H1 (cell line): ENCODE results near the gene VSIG10L2. TPM values are rescaled to one million over a fixed set of nuclear protein-coding genes. Genes with fewer than 3 reads are reported as not detected.

Source experiments
- CTCF ChIA-PET: fragments of 300-600 bp; sonication (Branson Sonifier 250); formaldehyde crosslinking; loops from one replicate; lab custom pipeline; 2021; ENCODE audit not compliant: partially characterized antibody; lab: Charles Lee
- POLR2A ChIA-PET: fragments of 300-600 bp; sonication (Branson Sonifier 250); formaldehyde crosslinking; loops from one replicate; lab custom pipeline; 2021; ENCODE audit warnings: inconsistent platforms; ENCODE audit not compliant: partially characterized antibody; lab: Charles Lee
- DNase-seq, 2 experiments: peaks; one replicate each; pipeline versions ENCODE4 v3.0.0 to v3.0.0-alpha.2; 2010 to 2022; ENCODE audit warnings: low spot score in 2 of 2, low read depth in 1 of 2, mixed read lengths in 1 of 2
- FAIRE-seq: peaks from 2 replicates; lab custom pipeline; 2011; peaks lifted over from hg19 to GRCh38; lab: Jason Lieb, UNC
- H2AFZ ChIP-seq: 2 replicates; pipeline ENCODE4 v1.8.1; 2012; ENCODE audit warnings: low read length, inconsistent platforms
- H2AK5ac ChIP-seq: 2 replicates; pipeline ENCODE4 v1.6.1; 2013; ENCODE audit warnings: low read depth, low read length
- H2BK120ac ChIP-seq: replicated peaks from 2 replicates; pipeline ENCODE3; 2013; ENCODE audit warnings: low read depth, low read length, inconsistent platforms
- H2BK12ac ChIP-seq: 2 replicates; pipeline ENCODE4 v1.6.1; 2013; ENCODE audit warnings: low read depth, low read length
- H2BK15ac ChIP-seq: 2 replicates; pipeline ENCODE4 v1.6.1; 2013; ENCODE audit warnings: low read length
- H2BK20ac ChIP-seq: 2 replicates; pipeline ENCODE4 v1.6.1; 2013; ENCODE audit warnings: low read length
- H2BK5ac ChIP-seq: 2 replicates; pipeline ENCODE4 v1.6.1; 2013; ENCODE audit warnings: low read depth, low read length
- H3K14ac ChIP-seq: 2 replicates; pipeline ENCODE4 v1.6.1; 2013; ENCODE audit warnings: inconsistent platforms; ENCODE audit not compliant: insufficient read length
- H3K18ac ChIP-seq: 2 replicates; pipeline ENCODE4 v1.6.1; 2013; ENCODE audit warnings: low read length; ENCODE audit errors: extremely low read depth
- H3K23ac ChIP-seq: 2 replicates; pipeline ENCODE4 v1.6.1; 2013; ENCODE audit warnings: inconsistent platforms; ENCODE audit not compliant: insufficient read length
- H3K23me2 ChIP-seq: 2 replicates; pipeline ENCODE4 v1.6.1; 2013; ENCODE audit warnings: low read depth, low read length
- H3K27ac ChIP-seq: 2 replicates; pipeline ENCODE4 v1.6.1; 2011; ENCODE audit warnings: low read depth, low read length, inconsistent platforms
- H3K27me3 ChIP-seq, 4 experiments: replicated peaks in 1 of 4; 1 replicate in 1 of 4; 2 replicates in 3 of 4; pipeline versions ENCODE4 v1.6.1 to v1.8.1; 2011 to 2013; ENCODE audit warnings: low read length in 3 of 4, mild to moderate bottlenecking in 3 of 4, inconsistent platforms in 2 of 4, mixed read lengths in 2 of 4, moderate library complexity in 1 of 4; ENCODE audit not compliant: control insufficient read depth in 3 of 4, insufficient read depth in 3 of 4; ENCODE audit errors: extremely low read depth in 1 of 4
- H3K36me3 ChIP-seq, 4 experiments: 2 replicates each; pipeline versions ENCODE4 v1.6.1 to v1.8.1; 2011 to 2013; ENCODE audit warnings: mild to moderate bottlenecking in 4 of 4, low read length in 3 of 4, moderate library complexity in 2 of 4, control low read depth in 1 of 4, inconsistent platforms in 1 of 4; ENCODE audit not compliant: insufficient read depth in 4 of 4, control insufficient read depth in 2 of 4
- H3K4ac ChIP-seq: replicated peaks from 2 replicates; pipeline ENCODE3; 2013; ENCODE audit warnings: low read length, low read depth, mixed read lengths, inconsistent platforms; ENCODE audit not compliant: insufficient read length
- H3K4me1 ChIP-seq, 4 experiments: replicated peaks in 1 of 4; 1 replicate in 1 of 4; 2 replicates in 3 of 4; pipeline versions ENCODE4 v1.6.1 to v1.8.1; 2011 to 2013; ENCODE audit warnings: low read length in 3 of 4, inconsistent platforms in 2 of 4, mixed read lengths in 1 of 4; ENCODE audit not compliant: insufficient read depth in 4 of 4, control insufficient read depth in 3 of 4
- H3K4me2 ChIP-seq, 2 experiments: 2 replicates each; pipeline versions ENCODE4 v1.6.1 to v1.8.1; 2011 to 2013; ENCODE audit warnings: low read depth in 2 of 2, low read length in 2 of 2, control low read depth in 1 of 2, inconsistent platforms in 1 of 2, mild to moderate bottlenecking in 1 of 2; ENCODE audit not compliant: insufficient read depth in 1 of 2
- H3K4me3 ChIP-seq, 4 experiments: fragments of 200-600, 300-600 bp in 1 of 4; sonication (generic), shearing (Covaris generic), sonication (Bioruptor Twin) in 1 of 4; 2 replicates each; pipeline versions ENCODE4 v1.5.1 to v1.8.1; 2011 to 2016; ENCODE audit warnings: low read length in 4 of 4, low read depth in 3 of 4, control low read depth in 2 of 4, inconsistent platforms in 2 of 4, mild to moderate bottlenecking in 2 of 4, mixed read lengths in 1 of 4, moderate library complexity in 1 of 4; ENCODE audit not compliant: insufficient read depth in 2 of 4; ENCODE audit errors: extremely low read depth in 1 of 4
- H3K56ac ChIP-seq: replicated peaks from 2 replicates; pipeline ENCODE3; 2013; ENCODE audit warnings: low read depth, mild to moderate bottlenecking, mixed read lengths, low read length, inconsistent platforms; ENCODE audit not compliant: insufficient read length
- H3K79me1 ChIP-seq: 2 replicates; pipeline ENCODE4 v1.6.1; 2013; ENCODE audit warnings: low read depth, low read length, control low read depth
- H3K79me2 ChIP-seq, 2 experiments: 2 replicates each; pipeline versions ENCODE4 v1.6.1 to v1.8.1; 2012 to 2013; ENCODE audit warnings: low read length in 2 of 2, mild to moderate bottlenecking in 2 of 2, inconsistent platforms in 1 of 2; ENCODE audit not compliant: insufficient read depth in 2 of 2, control insufficient read depth in 1 of 2
- H3K9ac ChIP-seq, 4 experiments: replicated peaks in 1 of 4; 1 replicate in 1 of 4; 2 replicates in 3 of 4; pipeline versions ENCODE4 v1.6.1 to v1.8.1; 2011 to 2013; ENCODE audit warnings: low read depth in 3 of 4, low read length in 3 of 4, control low read depth in 2 of 4, mild to moderate bottlenecking in 2 of 4, moderate library complexity in 2 of 4, inconsistent platforms in 1 of 4; ENCODE audit errors: extremely low read depth in 1 of 4
- H3K9me3 ChIP-seq, 2 experiments: 2 replicates each; pipeline versions ENCODE4 v1.6.1 to v1.8.1; 2012 to 2013; ENCODE audit warnings: mild to moderate bottlenecking in 2 of 2, moderate library complexity in 2 of 2, control low read depth in 1 of 2, inconsistent platforms in 1 of 2, low read depth in 1 of 2, low read length in 1 of 2, mixed read lengths in 1 of 2; ENCODE audit not compliant: insufficient read depth in 2 of 2
- H4K20me1 ChIP-seq, 2 experiments: replicated peaks in 1 of 2; 2 replicates each; pipeline versions ENCODE3 to v1.8.1; 2011 to 2013; ENCODE audit warnings: inconsistent platforms in 2 of 2, low read length in 2 of 2, mild to moderate bottlenecking in 1 of 2; ENCODE audit not compliant: insufficient read depth in 2 of 2, control insufficient read depth in 1 of 2
- H4K5ac ChIP-seq: 2 replicates; pipeline ENCODE4 v1.6.1; 2013; ENCODE audit warnings: low read length, low read depth, mixed read lengths, inconsistent platforms; ENCODE audit not compliant: insufficient read length
- H4K8ac ChIP-seq: 2 replicates; pipeline ENCODE4 v1.8.0; 2013; ENCODE audit warnings: mild to moderate bottlenecking, moderate library complexity, low read length, inconsistent platforms; ENCODE audit not compliant: insufficient read depth; ENCODE audit errors: extremely low read depth
- H4K91ac ChIP-seq: replicated peaks from 2 replicates; pipeline ENCODE3; 2013; ENCODE audit warnings: low read length, mixed read lengths, inconsistent platforms; ENCODE audit not compliant: insufficient read length
- RBBP5 ChIP-seq: IDR thresholded peaks from 2 replicates; pipeline ENCODE4 v1.7.1; 2012; ENCODE audit warnings: low read depth, mild to moderate bottlenecking, inconsistent platforms, low read length, moderate library complexity, borderline replicate concordance
- WGBS, 2 experiments: shearing (Covaris generic) in 1 of 2; methylation state at CpG; one replicate each; pipeline versions ENCODE4 v1.1.6 to v1.1.7; 2013 to 2015; ENCODE audit warnings: low lambda C conversion rate in 2 of 2, mixed read lengths in 2 of 2, inconsistent platforms in 1 of 2, low coverage in 1 of 2, missing lambda C conversion rate in 1 of 2; ENCODE audit not compliant: insufficient replicate concordance in 2 of 2, insufficient coverage in 1 of 2, insufficient read length in 1 of 2; ENCODE audit errors: extremely low coverage in 1 of 2, missing lambda C conversion rate in 1 of 2; 5-methylcytosine and 5-hydroxymethylcytosine counted together
- polyA plus RNA-seq, 7 experiments: library from polyadenylated mRNA; depleted of rRNA in 3 of 7; stranded (reverse) in 5 of 7; unstranded in 2 of 7; fragments of >200 nt in 5 of 7; fragments of 200-250 nt in 2 of 7; gene quantifications; 1 replicate in 5 of 7; 2 replicates in 1 of 7; 4 replicates in 1 of 7; pipeline versions ENCODE4 v1.2.1 to v1.2.3, GENCODE V29; 2011 to 2013; ENCODE audit warnings: missing spikeins in 2 of 7, mixed read lengths in 2 of 7
- total RNA-seq: library from RNA; stranded (reverse); fragmentation: NEBNext Ultra II Directional; extraction: Animal tissue kit (Norgen Biotek cat#: 25700); gene quantifications from 2 replicates; pipeline ENCODE4 v1.2.1, GENCODE V29; 2021

The VSIG10L2 gene
- total and polyA plus RNA-seq, 2 of the 8 experiments (the other 6 are each of a cell fraction or from before 2014, with no cell fraction given) = not detected

GRCh38 chr11:125938418-125938817, 7.4 kb upstream of the VSIG10L2 start:
- H2BK120ac ChIP-seq = no peak overlapping the region
- WGBS, 2 experiments = 84% methylated on average over 5 of the region's 5 CpGs; no CpG with 5 or more reads in 1 of the 2 experiments
- no peak overlapping the region for H2BK20ac ChIP-seq
- CTCF ChIA-PET = interaction anchor here (0.9 to 8.2 kb wide), 12 partner anchors 8 to 271 kb away, joined by 3 to 76 read pairs (median 4); no protein-coding TSS in a partner anchor
- no peak overlapping the region for H3K18ac ChIP-seq
- H3K56ac ChIP-seq = no peak overlapping the region
- H4K5ac ChIP-seq = no peak overlapping the region
- FAIRE-seq = no peak
- H2BK12ac ChIP-seq = no peak overlapping the region
- H3K4me2 ChIP-seq = no peak overlapping the region
- H4K20me1 ChIP-seq = no peaks in the 10 kb centered on the region
- DNase-seq = peak in 1 of 2 experiments; percentile 31
- H3K9me3 ChIP-seq = no peaks in the 10 kb centered on the region
- H2AK5ac ChIP-seq = no peak overlapping the region
- no peaks in the 10 kb centered on the region for H3K79me2 ChIP-seq
- no peak overlapping the region for H3K4me3 ChIP-seq
- H3K27me3 ChIP-seq = no peaks in the 10 kb centered on the region
- H3K27ac ChIP-seq = no peak overlapping the region
- H3K36me3 ChIP-seq = no peaks in the 10 kb centered on the region
- POLR2A ChIA-PET = interaction anchor here (0.9 to 1.1 kb wide), 2 partner anchors 9 to 47 kb away, joined by 3 read pairs; no protein-coding TSS in a partner anchor
- no peak overlapping the region for H4K91ac ChIP-seq
- no peak overlapping the region for H3K14ac ChIP-seq
- H3K9ac ChIP-seq = no peak overlapping the region
- H3K23me2 ChIP-seq = no peaks in the 10 kb centered on the region
- H3K4me1 ChIP-seq = peaks cover 8 to 12% (median 10%) of the 10 kb centered on the region in 4 experiments
- H3K4ac ChIP-seq = no peak overlapping the region
- no peak for TF ChIP-seq RBBP5
- H4K8ac ChIP-seq = peak overlapping the region; percentile 45; the same call in 1 of the 2 replicates
- H3K79me1 ChIP-seq = no peaks in the 10 kb centered on the region
- H2BK5ac ChIP-seq = 0 out of 2 replicates have a peak overlapping the region, but pooled peaks have one; percentile 10
- no peak overlapping the region for H3K23ac ChIP-seq
- no peak overlapping the region for H2BK15ac ChIP-seq
- H2AFZ ChIP-seq = peak overlapping the region; percentile 56; the same call in 1 of the 2 replicates
